Measurements from ENCODE around the gene CCDC3. TPM values are rescaled to one million over a fixed set of nuclear protein-coding genes. Genes with fewer than 3 reads are reported as not detected.

Gene CCDC3
- under 0.01 TPM in 1 of 2 replicates, not detected in the other for total RNA-seq

GRCh38 chr10:13001041-13001886, at the start of gene CCDC3:
Gene CCDC3, minus strand, starts transcription at chr10:13001713. Its CDS starts 143 bp downstream, at chr10:13001570.

Other genes starting within 250 kb of the CCDC3 start
- 66.3 and 90.8 TPM in 2 replicates for gene OPTN, start 98.5 kb upstream of the CCDC3 start, total RNA-seq
- gene MCM10, start 159.8 kb upstream of the CCDC3 start, total RNA-seq = 2.0 TPM in 2 replicates
- not detected in 2 replicates for gene UCMA, start 232.7 kb upstream of the CCDC3 start, total RNA-seq

Measured in dermis lymphatic vessel endothelial cell (primary cell).